GM19043 (cell line): Measurements from ENCODE around the gene CDC37L1.
"Not testable (repeated sequence)": the region's sequence is repeated elsewhere in the genome, so short reads cannot be mapped to it uniquely, and the experiment has no call there.

Experiments
- ATAC-seq: cut with Tn5 transposase; IDR thresholded peaks from one replicate; pipeline ENCODE4 v1.9.1; 2021; ENCODE audit warnings: low read depth; ENCODE audit not compliant: unreplicated experiment

CDC37L1 gene

GRCh38 chr9:4746278-4747030 is 67.1 kb downstream of the CDC37L1 start:
- no peak for ATAC-seq

GRCh38 chr9:4748612-4749011 is 69.2 kb downstream of the CDC37L1 start:
- ATAC-seq: no peak

GRCh38 chr9:4750023-4750673 is 70.8 kb downstream of the CDC37L1 start:
- ATAC-seq: no peak

GRCh38 chr9:4754530-4754929 is 75.2 kb downstream of the CDC37L1 start:
- ATAC-seq: not testable (repeated sequence)

GRCh38 chr9:4755026-4755609 is 75.7 kb downstream of the CDC37L1 start:
- no peak for ATAC-seq

GRCh38 chr9:4756420-4756819 is 77.1 kb downstream of the CDC37L1 start:
- ATAC-seq: no peak
